Measurements from ENCODE around the gene WDR38. TPM values are rescaled to one million over a fixed set of nuclear protein-coding genes. Genes with fewer than 3 reads are reported as not detected.
A peak's percentile ranks its signal among the peaks of the same experiment; 100 is the strongest.

The WDR38 gene
- polyA plus RNA-seq, 1 donor (not counting 4 experiments of a cell fraction or from before 2014, with no cell fraction given) = not detected

DNA sequence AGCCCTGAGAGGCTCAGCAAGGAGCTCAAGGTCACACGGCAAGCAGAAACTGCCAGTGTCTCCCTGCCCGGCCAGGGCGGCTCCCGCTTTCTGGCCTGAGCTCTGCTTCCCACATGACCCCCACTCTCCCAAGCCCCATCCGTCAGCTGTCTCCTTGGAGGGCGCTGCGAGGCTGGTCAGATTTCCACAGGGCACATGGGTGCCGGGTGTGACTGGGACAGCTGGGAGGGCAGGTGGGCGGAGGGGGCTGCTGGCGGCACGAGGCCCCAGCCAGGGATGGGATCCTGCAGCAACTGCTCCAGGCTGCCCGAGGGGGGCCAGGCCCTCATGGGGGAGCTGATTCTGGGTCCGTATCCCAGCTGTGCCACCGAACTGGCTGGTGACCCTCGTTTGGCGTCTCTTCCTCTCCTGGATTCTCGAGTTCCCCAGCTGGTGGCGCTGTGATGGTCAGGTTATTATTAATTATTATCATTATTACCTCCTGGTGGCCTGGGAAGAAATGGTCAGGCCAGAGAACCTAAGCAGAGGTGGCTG is 12.9 kb upstream of the WDR38 start:
- Histone ChIP-seq H3K36me3 (ENCODE audit: control insufficient read depth in 2 of 2, extremely low read depth in 1 of 2, insufficient read depth in 2 of 2, low read length in 2 of 2) (no peaks in the 10 kb centered on the region), H3K9me1 (ENCODE audit: control insufficient read depth, extremely low read depth, insufficient read depth, low read length) (no peaks in the 10 kb centered on the region), H3K4me3 (ENCODE audit: control insufficient read depth in 2 of 3, extremely low read depth in 1 of 3, insufficient read depth in 2 of 3, low read depth in 1 of 3, low read length in 3 of 3) (no peak overlapping the region), H3K27me3 (ENCODE audit: control insufficient read depth, extremely low read depth, insufficient read depth, low read length) (no peaks in the 10 kb centered on the region), H3K79me2 (ENCODE audit: control insufficient read depth, insufficient read depth, low read length) (no peaks in the 10 kb centered on the region), H3K9me3 (ENCODE audit: control insufficient read depth, low read depth, low read length) (no peaks in the 10 kb centered on the region), H3K4me1 (ENCODE audit: control insufficient read depth, extremely low read depth, insufficient read depth, low read length) (peaks cover 2% of the 10 kb centered on the region), H2AFZ (ENCODE audit: control insufficient read depth, low read length) (no peak overlapping the region), H3K4me2 (ENCODE audit: control insufficient read depth, extremely low read depth, insufficient read depth, low read depth, low read length) (no peak overlapping the region), H4K20me1 (ENCODE audit: control insufficient read depth, extremely low read depth, insufficient read depth, low read length) (no peaks in the 10 kb centered on the region), H3K27ac (ENCODE audit: control insufficient read depth, insufficient read depth, low read length) (no peak overlapping the region), H3K9ac (ENCODE audit: control insufficient read depth, extremely low read depth, insufficient read depth, low read length) (no peak overlapping the region)
- dilution Hi-C loops (cut with MboI; ENCODE audit: extremely low pct_ligation_motif_present, low sequenced_read_pairs) = no loop called here
- no peak for DNase-seq (ENCODE audit: low read depth, low spot score)
- FAIRE-seq = no peak
- TF ChIP-seq CTCF (optimal IDR thresholded peaks at IDR 0.05 in 1 of 3, IDR thresholded peaks at IDR 0.05 in 1 of 3, conservative IDR thresholded peaks at IDR 0.05 in 1 of 3; ENCODE audit: extremely low read depth in 1 of 3, insufficient read depth in 2 of 3, low read length in 3 of 3) (peak; percentile 42 to 60 (median 51)), EZH2 (IDR thresholded peaks at IDR 0.05; ENCODE audit: low read length) (no peak)

DNA sequence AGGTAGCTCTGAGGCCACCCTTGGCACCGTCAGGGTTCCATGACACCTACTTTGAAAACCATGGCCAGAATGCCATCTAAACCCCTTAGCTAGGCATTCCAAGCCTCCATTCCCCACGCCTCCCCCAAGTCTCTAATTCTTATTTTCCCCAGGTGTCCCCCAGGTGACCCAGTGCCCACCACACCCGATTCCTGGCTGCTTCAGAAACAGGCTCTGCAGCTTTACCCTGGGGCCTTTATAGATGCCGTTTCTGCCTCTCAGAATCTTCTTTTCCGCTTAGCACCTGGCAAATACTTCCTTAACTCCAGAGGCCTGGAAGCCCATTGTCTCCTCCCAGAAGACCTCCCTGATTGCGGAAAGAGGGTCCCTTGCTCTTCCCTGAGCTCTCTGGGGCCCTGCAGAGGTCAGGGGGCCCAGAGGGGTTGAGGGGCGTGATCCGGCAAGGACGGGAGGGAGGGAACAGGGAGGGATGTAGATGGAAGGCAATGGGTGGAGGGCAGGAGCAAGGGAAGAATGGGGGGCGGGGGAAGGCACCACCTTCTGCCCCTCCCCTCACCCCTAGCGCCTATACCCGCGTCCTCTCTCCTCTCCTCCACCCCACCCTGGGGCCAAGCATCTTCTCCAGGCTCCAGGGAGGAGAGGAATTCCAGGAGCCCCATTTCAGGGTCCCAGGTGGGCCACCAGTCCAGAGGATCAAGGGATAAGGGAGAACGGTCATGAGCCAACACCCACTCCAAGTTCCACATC is 12.0 kb upstream of the WDR38 start:
- dilution Hi-C loops (cut with MboI; ENCODE audit: extremely low pct_ligation_motif_present, low sequenced_read_pairs) = no loop called here
- H3K36me3 ChIP-seq (ENCODE audit: control insufficient read depth in 2 of 2, extremely low read depth in 1 of 2, insufficient read depth in 2 of 2, low read length in 2 of 2) = no peaks in the 10 kb centered on the region

More for the DNA sequence above, 12.0 kb upstream of the WDR38 start:
- Histone ChIP-seq H3K4me3 (ENCODE audit: control insufficient read depth in 2 of 3, extremely low read depth in 1 of 3, insufficient read depth in 2 of 3, low read depth in 1 of 3, low read length in 3 of 3) (no peak overlapping the region), H3K4me1 (ENCODE audit: control insufficient read depth, extremely low read depth, insufficient read depth, low read length) (no peaks in the 10 kb centered on the region), H3K9ac (ENCODE audit: control insufficient read depth, extremely low read depth, insufficient read depth, low read length) (no peak overlapping the region), H2AFZ (ENCODE audit: control insufficient read depth, low read length) (no peak overlapping the region), H3K27ac (ENCODE audit: control insufficient read depth, insufficient read depth, low read length) (no peak overlapping the region), H4K20me1 (ENCODE audit: control insufficient read depth, extremely low read depth, insufficient read depth, low read length) (no peaks in the 10 kb centered on the region), H3K4me2 (ENCODE audit: control insufficient read depth, extremely low read depth, insufficient read depth, low read depth, low read length) (no peak overlapping the region), H3K9me3 (ENCODE audit: control insufficient read depth, low read depth, low read length) (no peaks in the 10 kb centered on the region), H3K79me2 (ENCODE audit: control insufficient read depth, insufficient read depth, low read length) (no peaks in the 10 kb centered on the region), H3K27me3 (ENCODE audit: control insufficient read depth, extremely low read depth, insufficient read depth, low read length) (no peaks in the 10 kb centered on the region), H3K9me1 (ENCODE audit: control insufficient read depth, extremely low read depth, insufficient read depth, low read length) (no peaks in the 10 kb centered on the region)
- DNase-seq (ENCODE audit: low read depth, low spot score) (no peak), FAIRE-seq (no peak)
- TF ChIP-seq CTCF (optimal IDR thresholded peaks at IDR 0.05 in 1 of 3, IDR thresholded peaks at IDR 0.05 in 1 of 3, conservative IDR thresholded peaks at IDR 0.05 in 1 of 3; ENCODE audit: extremely low read depth in 1 of 3, insufficient read depth in 2 of 3, low read length in 3 of 3) (no peak), EZH2 (IDR thresholded peaks at IDR 0.05; ENCODE audit: low read length) (no peak)

All from keratinocyte (primary cell).